ENCODE data around the gene ZNF469.

ZNF469 gene

GRCh38 chr16:88378401-88378800, 4.4 kb upstream of the ZNF469 start:
- FAIRE-seq: no peak

GRCh38 chr16:88378836-88379693, 3.7 kb upstream of the ZNF469 start:
- FAIRE-seq: no peak

- FAIRE-seq: no peak
Measured at GRCh38 chr16:88379694-88380040, 3.1 kb upstream of the ZNF469 start.

GRCh38 chr16:88380099-88380498, 2.7 kb upstream of the ZNF469 start:
- no peak for FAIRE-seq

GRCh38 chr16:88380619-88381018, 2.1 kb upstream of the ZNF469 start:
- FAIRE-seq: no peak

- FAIRE-seq: no peak
Measured at GRCh38 chr16:88381820-88382451, 823 bp upstream of the ZNF469 start.

- FAIRE-seq: no peak
Measured at GRCh38 chr16:88383401-88384221, 852 bp downstream of the ZNF469 start.

- no peak for FAIRE-seq
Measured at GRCh38 chr16:88384222-88385111, 1.7 kb downstream of the ZNF469 start.

- FAIRE-seq: no peak
Measured at GRCh38 chr16:88385112-88385594, 2.4 kb downstream of the ZNF469 start.

- no peak for FAIRE-seq
Measured at GRCh38 chr16:88385831-88386815, 3.4 kb downstream of the ZNF469 start.

- FAIRE-seq: no peak
Measured at GRCh38 chr16:88387180-88387765, 4.5 kb downstream of the ZNF469 start.

GRCh38 chr16:88387941-88388627, 5.3 kb downstream of the ZNF469 start:
- FAIRE-seq: no peak

- no peak for FAIRE-seq
Measured at GRCh38 chr16:88389191-88389590, 6.4 kb downstream of the ZNF469 start.

- no peak for FAIRE-seq
Measured at GRCh38 chr16:88389621-88390160, 6.9 kb downstream of the ZNF469 start.

GRCh38 chr16:88390265-88390664, 7.5 kb downstream of the ZNF469 start:
- no peak for FAIRE-seq

- FAIRE-seq: no peak
Measured at GRCh38 chr16:88390735-88391134, 8.0 kb downstream of the ZNF469 start.

GRCh38 chr16:88391144-88391850, 8.5 kb downstream of the ZNF469 start:
- no peak for FAIRE-seq

- FAIRE-seq: no peak
Measured at GRCh38 chr16:88392111-88392510, 9.4 kb downstream of the ZNF469 start.

GRCh38 chr16:88392616-88393015, 9.9 kb downstream of the ZNF469 start:
- FAIRE-seq: no peak
